HEK293 (cell line): ENCODE results near the gene MCOLN1.

Experiments used
- ZNF169 ChIP-seq: fragments of 450-650 bp; formaldehyde crosslinking; IDR thresholded peaks from 2 replicates; pipeline ENCODE4 v1.5.1; 2016; ENCODE audit warnings: missing biosample characterization, missing genetic modification characterization
- ZNF391 ChIP-seq: fragments of 450-650 bp; formaldehyde crosslinking; IDR thresholded peaks from 2 replicates; pipeline ENCODE4 v1.5.1; 2016; ENCODE audit warnings: low read depth, missing biosample characterization, missing genetic modification characterization, borderline replicate concordance
- ZNF792 ChIP-seq: fragments of 450-650 bp; formaldehyde crosslinking; IDR thresholded peaks from 2 replicates; pipeline ENCODE4 v1.5.1; 2016; ENCODE audit warnings: missing biosample characterization, missing genetic modification characterization
- ZNF837 ChIP-seq: fragments of 450-650 bp; formaldehyde crosslinking; IDR thresholded peaks from 2 replicates; pipeline ENCODE4 v1.5.1; 2016; ENCODE audit warnings: missing biosample characterization, missing genetic modification characterization
- ZSCAN4 ChIP-seq: fragments of 450-650 bp; formaldehyde crosslinking; IDR thresholded peaks from 2 replicates; pipeline ENCODE4 v1.5.1; 2017; ENCODE audit warnings: missing biosample characterization, missing genetic modification characterization
- TF ChIP-seq, protein P1 (sequence below): fragments of 450-650 bp; formaldehyde crosslinking; IDR thresholded peaks from 2 replicates; pipeline ENCODE4 v1.5.1; 2016; ENCODE audit warnings: missing biosample characterization, missing genetic modification characterization
- TF ChIP-seq, protein P2 (sequence below): fragments of 450-650 bp; formaldehyde crosslinking; IDR thresholded peaks from 2 replicates; pipeline ENCODE4 v1.5.1; 2016; ENCODE audit warnings: missing biosample characterization, missing genetic modification characterization, low read depth

DNA sequence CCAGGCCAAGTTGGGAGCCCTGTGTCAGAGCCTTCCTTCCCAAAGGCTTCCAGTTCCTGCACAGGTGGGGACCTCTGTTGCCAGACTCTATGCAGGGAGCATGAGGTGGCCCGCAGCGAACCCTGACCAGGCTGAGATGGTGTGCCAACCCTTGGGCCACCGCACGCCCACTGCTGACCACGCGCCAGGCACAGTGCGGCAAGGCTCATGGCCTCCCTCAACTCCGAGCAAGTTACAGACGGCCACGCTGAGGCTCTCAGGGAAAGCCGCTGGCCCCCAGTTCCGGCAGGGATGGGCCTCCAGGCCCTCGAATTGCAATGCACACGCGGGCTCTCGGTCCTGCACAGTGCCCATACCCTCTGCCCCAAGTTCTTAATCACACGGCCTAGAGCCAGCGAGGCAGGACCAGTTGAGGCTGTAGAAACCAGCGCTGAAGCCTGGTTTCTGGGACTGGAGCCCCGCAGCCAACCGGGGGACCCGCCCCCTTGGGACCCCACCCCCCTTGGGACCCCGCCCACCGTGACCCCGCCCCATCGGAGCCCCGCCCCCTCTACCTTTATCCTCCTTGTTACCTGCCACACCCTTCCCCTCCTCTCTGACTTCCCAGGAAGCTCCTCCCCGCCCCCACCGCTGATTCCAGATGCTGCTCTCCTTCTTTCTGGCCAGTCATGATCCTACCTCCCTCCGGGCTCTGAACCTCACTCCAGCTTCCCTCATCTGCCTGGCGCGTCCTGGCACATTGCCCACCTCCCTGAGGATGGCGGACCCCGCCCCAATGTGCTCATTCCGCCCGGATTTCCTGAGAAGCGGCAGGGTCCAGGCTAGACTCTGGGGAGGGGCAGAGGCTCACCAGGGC lies 39.6 kb upstream of the MCOLN1 start:
- TF ChIP-seq, protein P1, sequence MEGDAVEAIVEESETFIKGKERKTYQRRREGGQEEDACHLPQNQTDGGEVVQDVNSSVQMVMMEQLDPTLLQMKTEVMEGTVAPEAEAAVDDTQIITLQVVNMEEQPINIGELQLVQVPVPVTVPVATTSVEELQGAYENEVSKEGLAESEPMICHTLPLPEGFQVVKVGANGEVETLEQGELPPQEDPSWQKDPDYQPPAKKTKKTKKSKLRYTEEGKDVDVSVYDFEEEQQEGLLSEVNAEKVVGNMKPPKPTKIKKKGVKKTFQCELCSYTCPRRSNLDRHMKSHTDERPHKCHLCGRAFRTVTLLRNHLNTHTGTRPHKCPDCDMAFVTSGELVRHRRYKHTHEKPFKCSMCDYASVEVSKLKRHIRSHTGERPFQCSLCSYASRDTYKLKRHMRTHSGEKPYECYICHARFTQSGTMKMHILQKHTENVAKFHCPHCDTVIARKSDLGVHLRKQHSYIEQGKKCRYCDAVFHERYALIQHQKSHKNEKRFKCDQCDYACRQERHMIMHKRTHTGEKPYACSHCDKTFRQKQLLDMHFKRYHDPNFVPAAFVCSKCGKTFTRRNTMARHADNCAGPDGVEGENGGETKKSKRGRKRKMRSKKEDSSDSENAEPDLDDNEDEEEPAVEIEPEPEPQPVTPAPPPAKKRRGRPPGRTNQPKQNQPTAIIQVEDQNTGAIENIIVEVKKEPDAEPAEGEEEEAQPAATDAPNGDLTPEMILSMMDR = no peak
- no peak for TF ChIP-seq ZNF391 (tag by site-specific recombination)
- no peak for TF ChIP-seq ZNF169
- no peak for TF ChIP-seq ZNF792 (tag by site-specific recombination)
- TF ChIP-seq ZNF837 (tag by site-specific recombination) = no peak
- TF ChIP-seq, protein P2, sequence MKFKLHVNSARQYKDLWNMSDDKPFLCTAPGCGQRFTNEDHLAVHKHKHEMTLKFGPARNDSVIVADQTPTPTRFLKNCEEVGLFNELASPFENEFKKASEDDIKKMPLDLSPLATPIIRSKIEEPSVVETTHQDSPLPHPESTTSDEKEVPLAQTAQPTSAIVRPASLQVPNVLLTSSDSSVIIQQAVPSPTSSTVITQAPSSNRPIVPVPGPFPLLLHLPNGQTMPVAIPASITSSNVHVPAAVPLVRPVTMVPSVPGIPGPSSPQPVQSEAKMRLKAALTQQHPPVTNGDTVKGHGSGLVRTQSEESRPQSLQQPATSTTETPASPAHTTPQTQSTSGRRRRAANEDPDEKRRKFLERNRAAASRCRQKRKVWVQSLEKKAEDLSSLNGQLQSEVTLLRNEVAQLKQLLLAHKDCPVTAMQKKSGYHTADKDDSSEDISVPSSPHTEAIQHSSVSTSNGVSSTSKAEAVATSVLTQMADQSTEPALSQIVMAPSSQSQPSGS = no peak
- no peak for TF ChIP-seq ZSCAN4 (tag by site-specific recombination)
